Measurements from ENCODE around the gene CALN1.

Gene CALN1

GRCh38 chr7:72258074-72258473, 154.1 kb downstream of the CALN1 start (continued):
- TF ChIP-seq PRDM2 (tag by site-specific recombination; IDR thresholded peaks at IDR 0.05; ENCODE audit: borderline replicate concordance) (no peak), ZNF548 (tag by site-specific recombination; IDR thresholded peaks at IDR 0.05) (no peak), ZBTB20 (tag by site-specific recombination; IDR thresholded peaks at IDR 0.05) (no peak), ZNF670 (tag by site-specific recombination; IDR thresholded peaks at IDR 0.05; ENCODE audit: low read depth) (no peak)

GRCh38 chr7:72254455-72254854, 157.7 kb downstream of the CALN1 start:
- TF ChIP-seq ZNF518A (tag by site-specific recombination; conservative IDR thresholded peaks at IDR 0.05; ENCODE audit: low read depth), result no peak
- no peak for TF ChIP-seq CTCF (tag by site-specific recombination; IDR thresholded peaks at IDR 0.05)
- no peak for TF ChIP-seq TRIM28 (IDR thresholded peaks at IDR 0.05; ENCODE audit: borderline replicate concordance, low read length)
- Histone ChIP-seq H3K9me3 (ENCODE audit: control insufficient read depth, insufficient read depth, low read depth, low read length) (no peaks in the 10 kb centered on the region), H3K4me1 (ENCODE audit: control insufficient read depth, insufficient read depth, low read length) (no peaks in the 10 kb centered on the region), H3K36me3 (ENCODE audit: control insufficient read depth in 2 of 2, insufficient read depth in 1 of 2, low read length in 2 of 2) (no peaks in the 10 kb centered on the region), H3K27ac (ENCODE audit: extremely low read depth, low read depth, low read length) (no peak overlapping the region), H3K4me3 (ENCODE audit: low read depth, low read length) (no peak overlapping the region)
- POLR2A ChIA-PET, result no interaction called here
- CTCF ChIA-PET, result no interaction called here

GRCh38 chr7:72249106-72249505, 163.0 kb downstream of the CALN1 start:
- ChIA-PET CTCF (no interaction called here), POLR2A (no interaction called here)
- Histone ChIP-seq H3K4me3 (ENCODE audit: low read depth, low read length) (no peak overlapping the region), H3K4me1 (ENCODE audit: control insufficient read depth, insufficient read depth, low read length) (no peaks in the 10 kb centered on the region), H3K9me3 (ENCODE audit: control insufficient read depth, insufficient read depth, low read depth, low read length) (no peaks in the 10 kb centered on the region), H3K27ac (ENCODE audit: extremely low read depth, low read depth, low read length) (no peak overlapping the region), H3K36me3 (ENCODE audit: control insufficient read depth in 2 of 2, insufficient read depth in 1 of 2, low read length in 2 of 2) (no peaks in the 10 kb centered on the region)
- no peak for TF ChIP-seq FEZF1 (tag by site-specific recombination; IDR thresholded peaks at IDR 0.05)
- TF ChIP-seq PRDM6 (tag by site-specific recombination; IDR thresholded peaks at IDR 0.05), result no peak
- TF ChIP-seq AEBP2 (tag by site-specific recombination; IDR thresholded peaks at IDR 0.05; ENCODE audit: borderline replicate concordance), result no peak
- no peak for TF ChIP-seq IKZF3 (tag by site-specific recombination; IDR thresholded peaks at IDR 0.05)
- TF ChIP-seq ZNF37A (tag by site-specific recombination; IDR thresholded peaks at IDR 0.05), result no peak
- TF ChIP-seq ZBTB1 (tag by site-specific recombination; IDR thresholded peaks at IDR 0.05), result no peak
- no peak for TF ChIP-seq ZNF341 (tag by site-specific recombination; IDR thresholded peaks at IDR 0.05; ENCODE audit: low read depth)
- TF ChIP-seq ZNF112 (tag by site-specific recombination; IDR thresholded peaks at IDR 0.05), result no peak
- no peak for TF ChIP-seq ZNF155 (tag by site-specific recombination; IDR thresholded peaks at IDR 0.05)
